ENCODE results near the gene CCT5. TPM values are rescaled to one million over a fixed set of nuclear protein-coding genes. Genes with fewer than 3 reads are reported as not detected.
"Not testable (repeated sequence)": the region's sequence is repeated elsewhere in the genome, so short reads cannot be mapped to it uniquely, and the experiment has no call there.

The CCT5 gene
- polyA plus RNA-seq, 4 donors = 237 to 277 (median 254) TPM

DNA sequence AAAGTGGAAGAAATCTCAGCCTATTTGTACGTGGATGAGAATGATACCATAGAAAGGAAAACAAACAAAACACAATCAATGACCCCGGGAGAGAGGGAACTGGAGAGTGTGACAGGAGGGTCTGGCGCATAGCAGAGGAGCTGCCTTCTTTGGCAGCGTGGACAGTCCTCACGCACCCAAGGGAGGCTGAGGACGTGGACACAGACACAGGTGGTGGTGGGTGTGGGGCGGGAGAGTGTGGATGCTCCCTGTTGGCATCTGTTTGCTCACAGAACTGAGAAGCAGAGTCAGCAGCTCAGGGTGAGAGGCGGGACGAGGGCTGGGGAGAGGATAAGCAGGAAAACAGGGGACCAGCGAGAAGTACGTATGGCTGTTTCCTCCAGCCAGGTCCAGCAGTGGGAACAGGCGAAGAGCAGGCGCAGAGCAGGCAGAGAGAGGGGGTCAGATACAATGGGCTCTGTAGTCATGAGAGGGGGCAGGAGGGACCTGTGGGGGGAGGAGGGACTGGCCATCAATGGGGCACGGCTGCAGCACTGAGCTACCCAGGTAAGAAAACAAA lies 47.6 kb downstream of the CCT5 start:
- DNase-seq (ENCODE audit: low read depth in 4 of 4, low spot score in 2 of 4) = no peak

DNA sequence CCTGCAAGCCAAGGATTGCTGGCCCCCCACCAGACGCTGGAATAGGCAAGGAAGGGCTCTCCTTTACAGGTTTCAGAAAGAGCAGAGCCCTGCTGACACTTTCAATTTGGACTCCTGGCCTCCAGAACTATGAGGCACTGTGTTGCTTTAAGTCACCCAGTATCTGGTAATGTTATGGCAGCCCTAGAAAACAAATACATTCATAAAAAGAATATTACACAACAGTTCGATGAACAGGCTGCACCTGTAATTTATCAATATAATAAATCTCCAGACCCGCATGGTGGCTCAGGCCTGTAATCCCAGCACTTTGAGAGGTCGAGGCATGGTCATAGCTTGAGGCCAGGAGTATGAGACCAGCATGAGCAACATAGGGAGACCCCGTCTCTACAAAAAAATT lies 50.2 kb downstream of the CCT5 start:
- no peak for DNase-seq (ENCODE audit: low read depth in 4 of 4, low spot score in 2 of 4)

DNA sequence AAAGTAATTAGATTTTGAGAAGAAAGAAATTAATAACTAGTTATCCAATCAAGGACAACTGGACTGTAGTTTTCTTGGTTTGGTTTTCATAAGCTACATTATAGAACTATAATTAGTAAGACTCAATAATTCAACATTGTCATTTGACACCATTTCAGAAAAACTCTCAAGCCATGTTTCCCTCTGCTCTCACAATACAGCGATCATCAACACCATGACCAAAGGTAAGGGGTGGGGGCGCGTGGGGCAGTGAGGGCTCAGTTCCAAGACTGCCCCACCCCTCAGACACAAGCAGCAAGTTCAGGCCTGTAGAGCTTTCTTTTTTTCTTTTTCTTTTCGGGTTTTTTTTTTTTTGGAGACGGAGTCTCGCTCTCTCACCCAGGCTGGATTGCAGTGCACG lies 51.2 kb downstream of the CCT5 start:
- DNase-seq (ENCODE audit: low read depth in 4 of 4, low spot score in 2 of 4) = no peak

DNA sequence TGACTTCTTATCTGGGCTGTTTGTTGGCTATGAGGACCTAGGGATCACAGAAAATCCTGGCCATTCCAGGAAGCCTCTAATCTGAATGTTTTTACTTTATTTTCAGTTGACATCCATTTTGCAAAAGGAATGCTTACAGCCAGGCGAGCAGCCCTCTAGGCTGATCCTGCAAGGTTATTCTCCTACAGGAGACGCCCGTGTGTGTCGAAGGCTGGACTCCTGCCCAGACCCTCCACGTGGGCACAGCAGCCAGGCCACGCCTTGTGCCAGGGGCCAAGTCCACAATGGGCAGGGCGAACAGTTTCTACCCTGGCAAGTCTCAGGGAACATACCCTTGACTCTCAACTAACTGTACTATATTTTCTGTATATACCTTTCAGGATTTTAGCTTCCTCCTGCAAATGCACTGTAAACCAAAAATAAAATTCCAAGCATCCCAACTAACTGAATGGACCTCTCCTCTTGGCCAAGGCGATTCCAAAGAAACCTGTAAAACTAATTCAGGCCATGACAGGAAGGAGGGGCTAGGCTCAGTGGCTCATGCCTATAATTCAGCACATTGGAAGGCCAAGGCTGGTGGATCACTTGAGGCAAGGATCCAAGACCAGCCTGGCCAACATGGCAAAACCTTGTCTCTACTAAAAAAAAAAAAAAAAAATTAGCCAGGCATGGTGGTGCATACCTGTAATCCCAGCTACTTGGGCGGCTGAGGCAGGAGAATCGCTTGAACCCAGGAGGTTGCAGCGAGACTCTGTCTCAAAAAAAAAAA lies 51.9 kb downstream of the CCT5 start:
- no peak for DNase-seq (ENCODE audit: low read depth in 4 of 4, low spot score in 2 of 4)

DNA sequence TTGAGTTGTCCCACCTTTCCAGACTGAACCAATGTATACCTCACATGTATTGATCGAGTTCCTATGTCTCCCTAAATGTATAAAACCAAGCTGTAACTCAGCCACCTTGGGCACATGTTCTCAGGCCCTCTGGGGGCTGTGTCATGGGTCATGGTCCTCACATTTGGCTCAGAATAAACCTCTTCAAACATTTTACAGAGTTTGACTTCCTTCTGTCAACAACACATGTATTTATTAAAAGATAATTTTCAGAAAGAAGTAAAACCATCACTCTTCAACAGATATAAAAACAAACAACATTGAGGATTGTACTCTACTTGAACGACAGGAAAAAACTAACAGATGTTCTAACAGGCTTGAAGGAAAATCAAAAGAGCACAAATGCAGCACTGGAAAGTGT lies 53.1 kb downstream of the CCT5 start:
- no peak for DNase-seq (ENCODE audit: low read depth in 4 of 4, low spot score in 2 of 4)

DNA sequence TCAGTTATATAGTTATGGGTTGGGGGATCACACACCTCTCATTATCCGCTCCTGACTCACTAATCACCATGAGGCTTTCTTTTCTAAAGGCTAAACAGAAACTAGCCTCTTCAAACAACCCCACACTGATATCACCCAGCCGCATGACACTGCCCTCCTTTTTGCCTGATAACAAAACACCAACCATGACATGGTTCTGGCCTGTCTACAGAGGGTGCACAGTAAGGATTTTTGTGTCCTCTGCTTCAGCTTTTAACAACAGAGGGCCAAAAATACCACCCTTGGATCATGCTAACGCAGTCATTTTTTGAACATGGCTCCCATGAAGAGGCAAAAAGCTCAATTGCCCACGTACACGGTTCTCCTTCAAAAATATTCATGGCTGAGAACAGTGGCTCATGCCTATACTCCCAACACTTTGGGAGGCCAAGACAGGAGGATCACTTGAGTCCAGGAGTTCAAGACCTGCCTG lies 53.7 kb downstream of the CCT5 start:
- DNase-seq (ENCODE audit: low read depth in 4 of 4, low spot score in 2 of 4) = no peak

DNA sequence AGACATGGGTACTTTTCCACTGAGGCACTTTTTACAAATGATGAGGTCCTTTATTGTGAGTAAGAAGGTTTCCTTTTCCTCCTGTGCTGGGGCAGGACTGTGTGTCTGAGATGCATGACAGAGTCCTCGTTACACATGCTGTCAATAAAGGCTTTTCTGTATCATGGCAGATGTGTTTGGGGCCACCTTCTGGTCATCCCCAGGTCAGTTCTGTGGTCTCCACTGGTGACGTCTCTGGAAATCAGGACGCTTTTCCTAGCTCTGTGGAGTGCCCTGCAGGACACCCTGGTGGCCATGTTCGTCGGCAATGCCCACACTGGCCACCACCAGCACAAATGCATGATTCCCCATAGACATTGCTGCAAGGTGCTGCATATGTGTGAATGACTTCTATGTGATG lies 54.9 kb downstream of the CCT5 start:
- no peak for DNase-seq (ENCODE audit: low read depth in 4 of 4, low spot score in 2 of 4)

DNA sequence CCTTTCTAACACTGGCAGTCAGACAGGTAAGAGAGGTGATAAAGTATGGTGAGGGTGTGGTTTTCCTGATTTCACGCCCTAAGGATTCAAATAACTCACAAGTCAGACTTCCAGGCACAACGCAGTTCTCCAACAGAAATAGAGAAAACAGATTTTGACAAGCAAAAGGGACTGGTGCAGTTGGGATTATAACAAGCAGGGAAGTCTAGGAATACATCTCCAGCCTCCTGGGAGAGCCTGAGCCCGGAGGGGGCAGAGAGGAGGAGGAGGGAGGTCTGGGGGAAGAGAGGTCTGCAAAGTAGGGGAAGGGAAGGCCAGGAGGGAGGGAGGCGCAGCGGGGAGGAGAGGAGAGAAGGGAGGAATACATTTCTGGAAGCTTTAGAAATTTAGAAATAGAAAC lies 56.0 kb downstream of the CCT5 start:
- DNase-seq (ENCODE audit: low read depth in 4 of 4, low spot score in 2 of 4) = no peak

DNA sequence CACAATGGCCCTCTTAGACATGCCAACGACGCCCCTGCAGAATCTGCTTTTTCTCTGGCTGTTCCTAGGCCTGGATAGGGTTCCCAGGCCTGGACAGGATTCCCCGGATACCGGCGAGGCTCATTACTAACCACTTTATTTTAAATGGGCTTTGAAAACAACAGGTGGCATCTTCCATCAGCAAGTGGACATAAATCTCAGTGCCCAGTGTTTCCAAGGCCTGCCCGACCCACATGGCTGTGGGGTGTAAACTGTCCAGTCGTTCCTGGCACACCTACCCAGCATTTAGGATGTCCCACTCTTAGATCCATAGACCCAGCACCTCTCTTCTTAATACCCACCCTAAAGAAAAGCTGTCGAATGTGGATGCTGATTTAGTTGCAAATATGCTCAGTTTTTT lies 56.7 kb downstream of the CCT5 start:
- DNase-seq (ENCODE audit: low read depth in 4 of 4, low spot score in 2 of 4) = no peak

DNA sequence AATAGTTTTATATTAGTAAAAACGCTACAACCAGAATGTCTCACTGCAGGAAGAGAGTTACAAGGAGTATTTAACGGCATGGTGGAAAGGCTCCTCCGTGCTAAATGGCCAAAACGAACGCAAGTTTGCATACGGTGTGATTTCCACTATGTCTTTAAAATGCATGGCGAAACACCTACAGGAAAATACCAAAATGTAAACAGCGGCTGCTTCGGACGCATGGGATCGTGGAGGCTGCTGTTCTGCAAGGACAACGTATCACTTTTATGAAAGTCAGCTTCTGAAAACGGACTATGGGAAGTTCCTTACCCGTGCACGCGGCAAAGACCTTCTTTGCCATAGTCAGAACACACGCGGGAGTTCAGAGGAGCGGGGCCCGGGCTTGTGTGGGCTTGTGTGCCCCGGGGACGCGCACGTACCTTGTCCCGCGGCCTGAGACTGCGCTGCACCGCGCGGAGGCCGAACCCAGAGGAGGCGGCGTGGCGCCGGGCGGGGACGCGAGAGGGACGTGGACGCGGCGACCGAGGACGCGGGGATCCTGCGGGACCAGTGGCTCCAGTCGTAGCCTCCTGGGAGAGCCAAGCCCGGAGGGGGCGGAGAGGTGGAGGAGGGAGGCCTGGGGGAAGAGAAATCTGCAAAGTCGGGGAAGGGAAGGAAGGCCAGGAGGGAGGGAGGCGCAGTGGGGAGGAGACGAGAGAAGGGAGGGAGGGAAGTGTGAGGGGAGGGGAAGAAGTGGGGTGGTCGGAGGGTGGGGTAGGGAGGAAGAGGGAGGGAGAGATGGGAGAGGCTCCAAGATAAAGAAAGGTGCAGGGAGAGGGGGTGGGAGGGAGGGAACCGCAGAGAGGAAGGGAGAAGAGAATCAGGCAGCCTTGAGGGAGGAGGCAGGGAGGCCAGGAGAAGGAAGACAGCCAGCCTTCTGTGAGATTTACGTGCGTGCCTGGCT lies 57.4 kb downstream of the CCT5 start, which contains the start of gene CMBL:
Gene CMBL (minus strand): TSS at position 697 of the 943 bp plus-strand sequence. CDS start 17,140 bp downstream, outside the sequence.
- peak in 1 of 4 donors; percentile 68 for DNase-seq (ENCODE audit: low read depth in 4 of 4, low spot score in 2 of 4)

DNA sequence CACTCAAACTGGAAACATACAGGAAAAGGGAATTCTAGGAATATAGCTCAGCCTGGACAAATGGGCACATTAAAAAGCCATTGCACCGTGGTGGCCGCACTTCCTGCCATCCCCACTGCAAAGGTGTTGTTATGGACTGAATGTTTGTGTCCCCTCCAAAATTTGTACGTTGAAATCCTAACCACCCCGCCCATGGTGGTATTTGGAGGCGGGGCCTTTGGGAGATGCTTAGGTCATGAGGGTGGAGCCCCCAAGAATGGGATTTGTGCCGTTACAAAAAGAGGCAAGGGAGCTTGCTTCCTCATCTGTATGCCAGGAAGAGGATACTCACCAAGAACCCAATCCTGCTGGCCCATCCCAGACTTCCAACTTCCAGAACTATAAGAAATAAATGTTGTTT lies 58.8 kb downstream of the CCT5 start:
- DNase-seq (ENCODE audit: low read depth in 4 of 4, low spot score in 2 of 4) = no peak

DNA sequence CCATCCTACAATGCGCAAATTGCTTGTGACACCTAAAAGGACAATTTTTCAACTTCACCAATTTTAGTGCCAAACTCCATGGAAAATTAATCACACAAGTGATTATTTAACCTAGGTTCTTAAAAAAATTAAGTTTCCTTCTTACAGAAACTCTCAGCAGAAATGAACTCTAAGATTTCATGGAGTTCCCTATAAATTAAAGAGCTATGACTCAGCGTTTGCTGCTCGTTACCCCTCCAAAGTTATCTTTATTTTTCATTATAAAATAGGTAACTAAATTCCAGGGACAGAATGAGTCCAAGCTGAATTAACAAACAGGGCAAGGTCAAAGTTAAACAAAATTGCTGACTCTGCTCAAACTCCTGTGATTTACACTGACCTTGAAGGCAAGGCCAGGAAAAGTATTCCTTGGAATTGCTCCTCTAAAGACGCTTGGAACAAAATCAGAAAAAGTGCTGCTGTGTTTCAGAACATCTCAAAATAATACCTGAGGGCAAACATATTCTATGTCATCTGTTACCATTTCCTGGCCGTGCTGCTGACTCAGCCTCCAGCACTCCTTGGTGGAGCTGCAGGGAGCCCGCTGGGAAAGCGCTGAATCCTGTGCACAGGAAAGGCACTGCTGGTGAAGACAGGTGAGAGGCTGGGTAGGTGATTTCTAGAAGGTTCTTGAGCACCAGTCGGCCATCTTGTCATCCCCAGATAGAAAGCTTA lies 60.1 kb downstream of the CCT5 start:
- no peak for DNase-seq (ENCODE audit: low read depth in 4 of 4, low spot score in 2 of 4)

DNA sequence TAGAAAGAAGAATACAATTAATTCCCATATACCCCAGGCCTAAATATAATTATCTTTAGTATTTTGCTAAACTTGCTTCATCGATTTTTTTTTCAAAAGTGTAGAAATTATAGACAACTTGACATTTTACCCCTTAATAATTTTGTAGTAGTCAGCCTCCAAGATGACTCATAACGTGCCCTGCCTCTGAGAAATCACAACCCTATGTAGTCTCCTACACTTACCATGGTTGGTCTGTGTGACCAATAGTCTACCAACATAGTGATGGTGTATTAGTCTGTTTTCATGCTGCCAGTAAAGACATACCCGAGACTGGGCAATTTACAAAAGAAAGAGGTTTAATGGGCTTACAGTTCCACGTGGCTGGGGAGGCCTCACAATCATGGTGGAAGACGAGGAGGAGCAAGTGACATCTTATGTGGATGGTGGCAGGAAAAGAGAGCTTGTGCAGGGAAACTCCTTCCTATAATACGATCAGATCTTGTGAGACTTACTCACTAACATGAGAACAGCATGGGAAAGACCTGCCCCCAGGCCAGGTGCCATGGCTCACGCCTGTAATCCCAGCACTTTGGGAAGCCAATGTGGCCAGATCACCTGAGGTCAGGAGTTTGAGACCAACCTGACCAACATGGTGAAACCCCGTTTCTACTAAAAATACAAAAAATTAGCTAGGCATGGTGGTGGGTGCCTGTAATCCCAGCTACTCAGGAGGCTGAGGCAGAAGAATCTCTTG lies 60.9 kb downstream of the CCT5 start:
- DNase-seq (ENCODE audit: low read depth in 4 of 4, low spot score in 2 of 4) = not testable (repeated sequence)

DNA sequence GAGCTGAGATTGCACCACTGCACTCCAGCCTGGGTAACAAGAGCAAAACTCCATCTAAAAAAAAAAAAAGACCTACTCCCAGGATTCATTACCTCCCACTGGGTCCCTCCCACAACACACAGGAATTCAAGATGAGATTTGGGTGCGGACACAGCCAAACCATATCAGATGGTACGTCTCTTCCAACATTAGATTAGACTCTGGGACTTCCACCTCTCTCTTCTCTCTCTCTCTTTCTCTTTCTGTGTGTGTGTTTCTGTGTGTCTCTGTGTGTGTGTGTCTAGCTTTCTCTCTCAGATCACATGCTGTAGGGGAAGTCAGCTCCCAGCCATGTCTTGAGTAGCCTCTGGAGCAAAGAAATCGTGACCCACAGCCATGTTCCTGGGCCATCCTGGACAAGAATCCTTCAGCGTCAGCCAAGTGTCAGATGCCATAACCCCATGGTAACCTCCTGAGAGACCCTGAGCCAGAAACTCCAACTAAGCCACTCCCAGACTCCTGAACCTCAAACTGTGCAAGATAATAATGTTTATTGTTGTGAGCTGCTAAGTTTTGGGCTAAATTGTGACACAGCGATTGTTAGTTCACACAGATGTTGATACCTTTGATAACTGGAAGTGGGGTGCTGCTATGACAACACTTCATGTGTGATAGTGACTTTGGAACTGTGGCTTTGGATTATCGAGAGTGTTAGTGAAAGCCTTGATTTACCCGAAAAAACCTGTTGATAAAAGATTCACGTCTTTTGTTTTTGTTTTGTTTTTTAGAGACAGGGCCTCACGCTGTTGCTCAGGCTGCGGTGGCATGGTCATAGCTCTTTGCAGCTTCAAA lies 61.7 kb downstream of the CCT5 start:
- DNase-seq (ENCODE audit: low read depth in 4 of 4, low spot score in 2 of 4) = no peak

DNA sequence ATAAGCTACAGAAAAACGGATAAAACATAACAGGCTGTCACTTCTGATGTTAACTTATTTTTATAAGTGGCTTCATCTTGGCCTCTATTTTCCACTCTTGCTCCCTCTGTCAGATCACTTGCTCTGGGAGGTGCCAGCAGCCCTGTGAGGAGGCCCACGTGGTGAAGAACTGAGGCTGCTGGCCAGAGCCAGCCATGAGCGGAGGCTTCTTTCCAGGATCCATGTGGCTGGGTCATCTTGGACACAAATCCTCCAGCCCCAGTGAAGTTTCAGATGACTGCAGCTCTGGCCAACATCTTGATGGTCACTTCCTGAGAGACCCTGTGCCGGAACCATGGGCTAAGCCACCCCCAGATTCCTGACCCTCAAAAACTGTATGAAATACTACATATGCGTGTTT lies 65.1 kb downstream of the CCT5 start:
- DNase-seq (ENCODE audit: low read depth in 4 of 4, low spot score in 2 of 4) = no peak
